T-helper 2 cell treated with Interferon-gamma antibody and Interleukin-4, amounts not matched to agents 5 μg/mL and 100 μg/mL, for 36 hours (primary cell): ENCODE measurements around the gene CEP250.
A peak's percentile ranks its signal among the peaks of the same experiment; 100 is the strongest.
"Not testable (repeated sequence)": the region's sequence is repeated elsewhere in the genome, so short reads cannot be mapped to it uniquely, and the experiment has no call there.

ENCODE experiments used
- DNase-seq: peaks from one replicate; pipeline ENCODE4 v3.0.0; 2021; ENCODE audit warnings: low spot score
- H3K27ac Mint-ChIP-seq: one replicate; pipeline ENCODE4 v1.8.0; 2021; ENCODE audit warnings: mild to moderate bottlenecking, mixed read lengths
- H3K27me3 Mint-ChIP-seq: one replicate; pipeline ENCODE4 v1.8.0; 2021; ENCODE audit warnings: low read depth, mixed read lengths
- H3K36me3 Mint-ChIP-seq: one replicate; pipeline ENCODE4 v1.8.0; 2021; ENCODE audit warnings: low read depth, mixed read lengths
- H3K4me1 Mint-ChIP-seq: one replicate; pipeline ENCODE4 v1.8.0; 2021; ENCODE audit warnings: low read depth, mixed read lengths
- H3K4me3 Mint-ChIP-seq: one replicate; pipeline ENCODE4 v1.8.0; 2022; ENCODE audit warnings: mild to moderate bottlenecking, moderate library complexity, mixed read lengths
- H3K9me3 Mint-ChIP-seq: one replicate; pipeline ENCODE4 v1.8.0; 2021; ENCODE audit warnings: mixed read lengths

CEP250 gene

GRCh38 chr20:35446356-35447078 lies 8.9 kb upstream of the CEP250 start:
- no peak overlapping the region for H3K27ac Mint-ChIP-seq
- peaks cover 2% of the 10 kb centered on the region for H3K27me3 Mint-ChIP-seq

GRCh38 chr20:35447082-35447789 lies 8.2 kb upstream of the CEP250 start:
- peak overlapping the region; percentile 48 for H3K27ac Mint-ChIP-seq
- no peaks in the 10 kb centered on the region for H3K36me3 Mint-ChIP-seq
- H3K4me3 Mint-ChIP-seq, result peak overlapping the region; percentile 93

More at GRCh38 chr20:35446356-35447078, 8.9 kb upstream of the CEP250 start:
- DNase-seq, result no peak
- peaks cover 4% of the 10 kb centered on the region for H3K4me1 Mint-ChIP-seq
- no peaks in the 10 kb centered on the region for H3K9me3 Mint-ChIP-seq
- H3K4me3 Mint-ChIP-seq, result peak overlapping the region; percentile 77
- H3K36me3 Mint-ChIP-seq, result no peaks in the 10 kb centered on the region

GRCh38 chr20:35448788-35449373 lies 6.5 kb upstream of the CEP250 start:
- Mint-ChIP-seq H3K4me3 (no peak overlapping the region), H3K27ac (no peak overlapping the region)
- no peak for DNase-seq

More at GRCh38 chr20:35447082-35447789, 8.2 kb upstream of the CEP250 start:
- peak; percentile 84 for DNase-seq
- H3K9me3 Mint-ChIP-seq, result no peaks in the 10 kb centered on the region
- H3K4me1 Mint-ChIP-seq, result peaks cover 4% of the 10 kb centered on the region
- H3K27me3 Mint-ChIP-seq, result peaks cover 2% of the 10 kb centered on the region

GRCh38 chr20:35449855-35450254 lies 5.5 kb upstream of the CEP250 start:
- not testable (repeated sequence) for H3K9me3 Mint-ChIP-seq, H3K4me1 Mint-ChIP-seq, H3K27ac Mint-ChIP-seq, H3K36me3 Mint-ChIP-seq, H3K4me3 Mint-ChIP-seq, H3K27me3 Mint-ChIP-seq, DNase-seq

More at GRCh38 chr20:35448788-35449373, 6.5 kb upstream of the CEP250 start:
- Mint-ChIP-seq H3K36me3 (no peaks in the 10 kb centered on the region), H3K9me3 (no peaks in the 10 kb centered on the region), H3K27me3 (peaks cover 2% of the 10 kb centered on the region), H3K4me1 (peaks cover 6% of the 10 kb centered on the region)

- Mint-ChIP-seq H3K4me3 (no peak overlapping the region), H3K27ac (no peak overlapping the region), H3K27me3 (peaks cover 2% of the 10 kb centered on the region), H3K4me1 (peaks cover 16% of the 10 kb centered on the region), H3K9me3 (no peaks in the 10 kb centered on the region), H3K36me3 (no peaks in the 10 kb centered on the region)
- no peak for DNase-seq
Measured at GRCh38 chr20:35451295-35451694, 4.1 kb upstream of the CEP250 start.

- Mint-ChIP-seq H3K4me1 (peaks cover 27% of the 10 kb centered on the region), H3K36me3 (no peaks in the 10 kb centered on the region), H3K9me3 (no peaks in the 10 kb centered on the region), H3K4me3 (peak overlapping the region; percentile 91), H3K27me3 (no peaks in the 10 kb centered on the region), H3K27ac (peak overlapping the region; percentile 3)
- no peak for DNase-seq
Measured at GRCh38 chr20:35453647-35454046, 1.8 kb upstream of the CEP250 start.

GRCh38 chr20:35456700-35457099 lies 1.3 kb downstream of the CEP250 start:
- H3K9me3 Mint-ChIP-seq, H3K27me3 Mint-ChIP-seq, H3K27ac Mint-ChIP-seq, H3K36me3 Mint-ChIP-seq, DNase-seq: not testable (repeated sequence)
- Mint-ChIP-seq H3K4me3 (peak overlapping the region; percentile 91), H3K4me1 (peaks cover 27% of the 10 kb centered on the region)

- DNase-seq, H3K4me3 Mint-ChIP-seq, H3K36me3 Mint-ChIP-seq, H3K27me3 Mint-ChIP-seq, H3K9me3 Mint-ChIP-seq, H3K27ac Mint-ChIP-seq: not testable (repeated sequence)
- peaks cover 27% of the 10 kb centered on the region for H3K4me1 Mint-ChIP-seq
Measured at GRCh38 chr20:35457539-35457938, 2.1 kb downstream of the CEP250 start.

- H3K4me3 Mint-ChIP-seq, result no peak overlapping the region
- no peak for DNase-seq
Measured at GRCh38 chr20:35458388-35458787, 3.0 kb downstream of the CEP250 start.

GRCh38 chr20:35461620-35462019 lies 6.2 kb downstream of the CEP250 start:
- H3K36me3 Mint-ChIP-seq, result peaks cover 6% of the 10 kb centered on the region
- no peak overlapping the region for H3K27ac Mint-ChIP-seq
- no peaks in the 10 kb centered on the region for H3K9me3 Mint-ChIP-seq
- H3K4me3 Mint-ChIP-seq, result no peak overlapping the region
- H3K4me1 Mint-ChIP-seq, result peaks cover 14% of the 10 kb centered on the region
- no peak for DNase-seq
- H3K27me3 Mint-ChIP-seq, result no peaks in the 10 kb centered on the region

More at GRCh38 chr20:35458388-35458787, 3.0 kb downstream of the CEP250 start:
- no peak overlapping the region for H3K27ac Mint-ChIP-seq
- no peaks in the 10 kb centered on the region for H3K9me3 Mint-ChIP-seq
- peaks cover 27% of the 10 kb centered on the region for H3K4me1 Mint-ChIP-seq
- no peaks in the 10 kb centered on the region for H3K27me3 Mint-ChIP-seq
- H3K36me3 Mint-ChIP-seq, result peaks cover 2% of the 10 kb centered on the region

GRCh38 chr20:35462351-35462750 lies 7.0 kb downstream of the CEP250 start:
- DNase-seq, result no peak
- H3K4me3 Mint-ChIP-seq, result no peak overlapping the region
- H3K9me3 Mint-ChIP-seq, result no peaks in the 10 kb centered on the region
- no peaks in the 10 kb centered on the region for H3K27me3 Mint-ChIP-seq
- peaks cover 6% of the 10 kb centered on the region for H3K36me3 Mint-ChIP-seq
- no peak overlapping the region for H3K27ac Mint-ChIP-seq
- H3K4me1 Mint-ChIP-seq, result peaks cover 10% of the 10 kb centered on the region

- H3K27me3 Mint-ChIP-seq, result no peaks in the 10 kb centered on the region
- H3K27ac Mint-ChIP-seq, result no peak overlapping the region
- H3K4me3 Mint-ChIP-seq, result no peak overlapping the region
- no peaks in the 10 kb centered on the region for H3K9me3 Mint-ChIP-seq
- peaks cover 2% of the 10 kb centered on the region for H3K4me1 Mint-ChIP-seq
- H3K36me3 Mint-ChIP-seq, result peaks cover 6% of the 10 kb centered on the region
- DNase-seq, result peak; percentile 32
Measured at GRCh38 chr20:35463455-35464300, 8.3 kb downstream of the CEP250 start.

GRCh38 chr20:35465976-35466375 lies 10.6 kb downstream of the CEP250 start:
- H3K27ac Mint-ChIP-seq, result no peak overlapping the region
- no peaks in the 10 kb centered on the region for H3K9me3 Mint-ChIP-seq
- no peaks in the 10 kb centered on the region for H3K27me3 Mint-ChIP-seq
- H3K4me1 Mint-ChIP-seq, result peaks cover 3% of the 10 kb centered on the region
- no peak for DNase-seq
- no peak overlapping the region for H3K4me3 Mint-ChIP-seq
- H3K36me3 Mint-ChIP-seq, result peaks cover 8% of the 10 kb centered on the region
